RPMI7951 (cell line): ENCODE measurements around the gene G3BP2. TPM values are rescaled to one million over a fixed set of nuclear protein-coding genes. Genes with fewer than 3 reads are reported as not detected.
"Not testable (repeated sequence)": the region's sequence is repeated elsewhere in the genome, so short reads cannot be mapped to it uniquely, and the experiment has no call there.

Source experiments
- DNase-seq: peaks from one replicate; pipeline ENCODE4 v3.0.0-alpha.2; 2012; ENCODE audit warnings: low read depth
- total RNA-seq: library from RNA; depleted of rRNA; stranded (reverse); fragments of >200 nt; shearing (Covaris generic); gene quantifications from 2 replicates; pipeline ENCODE4 v1.2.3, GENCODE V29; 2014; rRNA removed

Gene G3BP2
- 89.0 and 96.1 TPM in 2 replicates for total RNA-seq

GRCh38 chr4:75673027-75673958 is at the start of gene G3BP2:
G3BP2 (minus strand) TSS chr4:75673411; CDS start chr4:75662025, 11,386 bp downstream.
- DNase-seq, result peak; percentile 96

GRCh38 chr4:75722417-75722816 is 49.2 kb upstream of the G3BP2 start:
- DNase-seq, result no peak

GRCh38 chr4:75718529-75718928 is 45.3 kb upstream of the G3BP2 start:
- DNase-seq, result no peak

DNA sequence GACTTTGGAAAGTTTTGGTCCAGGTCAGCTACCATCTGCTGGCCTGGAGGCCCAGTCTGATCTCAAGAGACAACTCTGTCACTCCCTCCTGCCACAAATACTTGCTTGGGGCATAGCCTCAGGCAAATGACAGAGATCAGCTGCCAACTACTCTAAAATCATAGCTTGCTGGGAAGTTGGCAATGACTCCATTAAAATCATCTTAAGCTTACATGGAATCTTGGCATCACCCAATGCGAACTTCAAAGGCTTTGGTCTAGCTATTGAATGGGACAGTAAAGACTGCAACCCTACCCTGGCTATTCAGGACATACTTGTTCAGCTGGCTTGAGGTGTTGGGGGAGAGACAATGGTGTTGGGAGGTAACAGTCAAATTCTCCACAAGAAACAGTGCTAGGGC is 44.2 kb upstream of the G3BP2 start:
- DNase-seq, result no peak

GRCh38 chr4:75716054-75716453 is 42.8 kb upstream of the G3BP2 start:
- not testable (repeated sequence) for DNase-seq

DNA sequence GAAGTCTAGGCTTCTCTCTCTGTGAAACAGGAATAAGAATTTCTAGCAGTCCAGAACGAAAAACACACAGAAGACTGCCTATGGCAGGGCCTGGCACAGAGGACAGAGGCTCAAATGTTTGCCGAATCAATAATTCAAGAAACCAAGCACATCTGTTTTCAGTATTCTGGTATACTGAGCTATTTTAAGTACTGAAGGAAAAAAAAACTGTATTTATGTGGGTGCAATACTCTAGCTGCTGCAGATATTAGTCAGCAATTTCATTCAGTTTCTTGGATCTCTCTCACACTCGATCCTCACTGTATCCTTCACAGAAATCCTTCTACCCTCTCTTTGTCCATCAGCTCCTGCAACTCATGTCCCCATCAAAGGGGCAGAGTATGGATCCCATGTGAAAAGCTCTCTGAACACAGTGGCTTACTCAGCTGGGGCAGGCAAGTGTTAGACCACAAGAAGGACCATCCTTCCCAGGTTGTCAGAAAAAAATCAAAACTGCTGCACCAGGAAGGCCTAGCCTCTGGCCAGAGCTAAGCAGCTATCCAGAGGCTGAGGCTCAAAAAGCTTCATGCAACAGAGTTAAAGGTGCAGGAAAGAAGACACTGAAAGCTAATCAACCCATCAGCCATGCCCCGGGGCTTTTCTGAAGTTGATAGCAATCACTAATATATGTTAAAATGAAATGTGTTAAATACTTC is 42.0 kb upstream of the G3BP2 start:
- DNase-seq, result no peak

DNA sequence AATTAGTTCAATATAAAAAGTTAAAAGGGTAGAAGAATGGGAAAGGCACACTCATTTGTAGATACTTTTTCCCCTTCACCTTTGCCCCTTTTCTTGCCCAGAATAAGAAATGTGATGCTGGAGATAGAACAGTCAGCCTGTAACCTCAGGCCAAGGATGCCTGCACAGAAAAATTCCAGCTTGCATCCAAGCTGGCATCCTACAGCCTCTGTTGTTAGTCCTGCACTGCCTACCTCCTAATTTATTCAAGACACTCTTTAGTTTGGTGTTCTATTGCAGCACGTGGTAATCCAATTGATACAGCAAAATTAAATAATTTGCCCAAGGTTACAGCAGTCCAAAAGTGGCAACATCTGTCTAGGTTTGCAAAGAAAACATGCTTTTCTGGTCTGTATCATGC is 41.5 kb upstream of the G3BP2 start:
- no peak for DNase-seq

DNA sequence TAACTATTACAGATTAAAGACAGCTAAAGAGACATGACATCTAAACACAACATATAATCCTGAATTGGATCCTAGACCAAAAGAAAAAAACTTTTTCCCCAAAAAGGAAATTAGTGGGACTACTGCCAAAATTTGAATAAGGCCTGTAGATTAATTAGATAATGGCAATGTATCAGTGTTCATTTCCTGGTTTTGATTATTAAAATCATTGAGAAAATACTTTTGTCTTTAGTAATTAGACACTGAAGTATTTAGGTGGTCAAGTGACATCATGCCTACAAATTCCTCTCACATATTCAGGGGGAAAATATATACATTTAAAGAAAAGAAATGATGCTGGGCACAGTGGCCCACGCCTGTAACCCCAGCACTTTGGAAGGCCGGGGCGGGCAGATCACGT is 40.8 kb upstream of the G3BP2 start:
- DNase-seq, result no peak

- no peak for DNase-seq
These were observed 37.0 kb upstream of the G3BP2 start for GRCh38 chr4:75710246-75710645.

GRCh38 chr4:75708218-75708691 is 35.0 kb upstream of the G3BP2 start:
- DNase-seq, result no peak

DNA sequence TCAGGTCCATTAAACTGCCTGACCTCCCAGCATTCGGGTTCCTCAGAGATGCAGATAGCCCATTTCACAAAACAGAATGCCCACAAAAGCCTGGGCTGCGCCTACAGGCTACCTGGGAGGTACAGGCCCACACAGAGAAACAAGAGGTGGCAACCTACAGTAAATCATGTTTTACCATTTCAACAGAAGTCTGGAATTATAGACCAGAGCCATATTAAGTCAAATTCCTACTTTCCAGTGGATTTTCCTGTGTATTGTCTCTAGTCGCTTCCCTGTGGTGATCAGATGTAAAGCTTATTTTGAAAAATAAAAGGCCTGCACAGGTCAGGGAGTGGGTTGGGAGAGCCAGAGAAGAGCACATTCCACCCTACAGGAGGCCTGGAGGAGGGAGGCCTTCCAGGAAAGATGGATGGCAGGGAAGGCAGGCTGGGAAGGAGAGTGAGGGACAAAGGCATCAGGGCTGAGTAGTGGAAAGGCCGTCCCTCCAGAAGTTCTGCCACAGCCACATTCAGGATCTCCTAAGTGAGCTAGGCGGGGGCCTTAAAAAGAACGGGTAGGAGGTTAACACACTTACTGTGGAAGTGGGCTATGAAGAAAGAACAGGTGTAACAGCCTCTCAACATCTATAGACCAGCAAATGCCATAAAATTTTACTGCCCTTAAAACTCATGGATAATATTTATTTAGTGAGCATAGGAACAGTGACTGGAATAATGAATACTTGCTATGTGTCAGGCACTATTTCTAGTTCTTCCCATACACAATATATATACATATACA is 32.2 kb upstream of the G3BP2 start:
- DNase-seq, result no peak

DNA sequence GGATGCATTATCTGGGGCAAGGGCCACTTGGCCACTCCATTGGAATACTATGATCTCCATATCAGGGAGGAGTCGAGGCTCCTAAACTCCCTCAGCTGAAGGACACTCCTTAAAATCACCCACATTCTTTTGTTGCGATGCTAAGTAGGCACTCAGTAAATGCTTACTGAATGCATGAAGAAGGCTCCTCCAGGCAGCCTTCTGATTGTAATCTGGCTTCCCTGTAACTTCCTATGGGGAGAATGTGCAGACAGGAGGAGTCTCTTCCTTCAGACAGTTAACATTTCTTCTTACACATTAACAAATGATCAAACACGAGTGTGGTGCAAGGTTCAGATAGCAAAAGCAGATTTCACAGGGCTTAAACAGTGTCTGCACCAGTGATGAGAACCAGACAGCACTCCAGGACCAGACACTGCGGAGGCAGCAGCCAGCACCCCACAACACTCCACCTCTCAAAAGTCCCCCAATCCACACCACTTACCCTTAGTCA is 29.8 kb upstream of the G3BP2 start:
- DNase-seq, result no peak

DNA sequence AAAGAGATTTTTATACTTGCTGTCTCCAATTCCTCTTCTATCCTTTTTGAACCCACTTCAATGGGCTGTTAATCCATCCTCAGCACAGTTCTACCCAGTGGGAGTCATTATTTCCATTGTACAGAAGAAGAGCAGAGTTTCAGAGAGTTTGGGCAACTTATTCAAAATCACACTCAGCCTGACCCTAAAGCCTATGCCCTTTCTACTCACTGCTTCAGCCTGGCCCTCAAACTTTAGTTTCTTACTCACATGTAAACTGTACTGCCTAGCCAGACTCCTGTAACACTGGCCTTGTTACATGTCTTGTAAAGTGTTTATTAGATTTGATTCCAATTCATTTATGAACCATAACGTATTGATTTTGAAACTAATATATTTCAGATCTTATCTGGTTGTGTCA is 26.1 kb upstream of the G3BP2 start:
- DNase-seq, result no peak

- no peak for DNase-seq
These were observed 25.7 kb upstream of the G3BP2 start for GRCh38 chr4:75698963-75699228.

GRCh38 chr4:75698162-75698962 is 25.2 kb upstream of the G3BP2 start:
- no peak for DNase-seq

DNA sequence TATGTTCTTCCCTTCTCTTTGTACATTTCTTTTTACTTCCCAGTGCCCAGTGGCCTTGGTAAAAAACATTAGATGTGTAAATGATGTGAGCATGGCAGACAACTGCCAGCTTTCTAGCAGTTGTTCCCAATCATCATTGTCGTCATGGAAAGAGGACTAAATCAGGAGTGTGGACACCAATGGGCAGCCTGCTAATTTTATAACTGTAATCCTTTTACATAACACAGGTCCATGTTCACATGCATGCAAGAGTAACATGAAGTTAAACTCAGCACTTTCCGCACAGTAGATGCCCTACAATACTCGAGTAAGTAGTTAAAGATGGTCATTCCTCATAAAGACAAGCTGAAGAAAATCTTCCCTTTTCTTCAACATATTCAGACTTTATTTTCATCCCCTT is 23.4 kb upstream of the G3BP2 start:
- DNase-seq, result no peak

GRCh38 chr4:75696071-75696470 is 22.9 kb upstream of the G3BP2 start:
- no peak for DNase-seq

GRCh38 chr4:75692066-75692465 is 18.9 kb upstream of the G3BP2 start:
- DNase-seq, result not testable (repeated sequence)

GRCh38 chr4:75687125-75687524 is 13.9 kb upstream of the G3BP2 start:
- not testable (repeated sequence) for DNase-seq

DNA sequence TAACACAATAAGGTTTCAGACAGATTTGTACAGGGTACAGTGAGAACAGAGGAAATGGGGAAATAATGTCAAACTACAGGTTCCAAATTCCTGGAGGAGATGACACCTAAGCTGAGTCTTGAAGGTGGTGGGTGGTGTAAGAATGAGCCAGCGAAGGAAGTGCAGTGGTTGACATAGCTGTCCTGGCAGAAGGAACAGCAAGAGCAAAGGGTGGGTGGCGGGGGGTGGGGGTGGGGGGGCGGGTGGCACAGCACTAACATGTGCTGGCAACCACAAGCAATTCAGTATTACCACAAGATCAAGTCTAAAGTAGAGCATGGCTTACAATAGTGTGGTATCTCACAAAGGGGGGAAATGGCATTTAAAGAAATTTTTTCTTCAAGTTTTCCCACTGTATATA is 13.1 kb upstream of the G3BP2 start:
- no peak for DNase-seq

DNA sequence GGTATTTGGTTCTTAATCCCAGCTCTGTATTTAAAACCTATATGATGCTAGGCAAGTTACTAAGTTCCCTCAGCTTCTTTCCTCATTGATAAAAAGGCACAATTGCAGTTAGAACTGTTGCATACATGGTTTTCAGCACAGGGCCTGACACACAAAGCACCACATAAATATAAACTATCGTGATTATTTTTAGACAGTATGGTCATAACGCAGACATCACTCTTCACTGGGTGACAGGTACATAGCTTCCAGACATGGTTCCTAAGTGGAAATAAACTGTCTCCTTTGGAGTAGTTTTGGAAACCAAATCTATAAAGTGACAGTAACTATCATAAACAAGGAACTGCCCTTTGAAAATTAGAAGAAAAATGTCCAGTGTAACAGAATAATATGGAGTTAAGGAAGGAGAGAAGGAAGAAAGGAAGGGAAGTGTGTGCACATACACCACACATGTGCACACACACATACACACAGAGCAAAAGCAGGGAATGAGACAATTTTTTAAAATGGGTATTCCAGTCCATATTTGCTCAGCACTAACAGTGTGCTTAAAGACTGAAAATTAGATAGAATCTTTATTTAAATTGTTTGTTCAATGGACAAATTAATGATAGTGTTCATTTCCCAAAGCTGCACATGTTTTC is 12.5 kb upstream of the G3BP2 start:
- DNase-seq, result no peak
